GM12872 (cell line): ENCODE data around the gene NAXD.

Experiments
- CTCF ChIP-seq: IDR thresholded peaks from 3 replicates; pipeline ENCODE4 v1.5.1; 2011; ENCODE audit warnings: low read depth, mild to moderate bottlenecking, low read length, moderate library complexity; ENCODE audit not compliant: insufficient read depth

Gene NAXD

DNA sequence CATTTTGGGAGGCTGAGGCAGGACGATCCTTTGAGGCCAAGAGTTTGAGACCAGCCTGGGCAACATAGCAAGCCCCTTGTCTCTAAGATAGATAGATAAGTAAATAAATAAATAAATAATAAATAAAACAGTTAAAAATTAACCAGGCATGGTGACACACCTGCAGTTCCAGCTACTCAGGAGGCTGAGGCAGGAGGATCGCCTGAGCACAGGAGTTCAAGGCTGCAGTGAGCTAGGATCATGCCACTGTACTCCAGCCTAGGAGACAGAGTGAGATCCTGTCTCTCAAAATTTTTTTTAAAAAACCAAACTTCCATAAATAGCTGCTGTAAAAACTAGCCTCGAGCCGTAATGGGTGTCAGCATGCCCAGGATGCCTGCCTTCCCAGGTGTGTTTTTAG is 14.4 kb upstream of the NAXD start:
- no peak for TF ChIP-seq CTCF

GRCh38 chr13:110605132-110605531 is 10.2 kb upstream of the NAXD start:
- no peak for TF ChIP-seq CTCF

GRCh38 chr13:110607675-110608224 is 7.6 kb upstream of the NAXD start:
- TF ChIP-seq CTCF, result no peak

GRCh38 chr13:110610955-110611595 is 4.3 kb upstream of the NAXD start:
- TF ChIP-seq CTCF, result no peak

DNA sequence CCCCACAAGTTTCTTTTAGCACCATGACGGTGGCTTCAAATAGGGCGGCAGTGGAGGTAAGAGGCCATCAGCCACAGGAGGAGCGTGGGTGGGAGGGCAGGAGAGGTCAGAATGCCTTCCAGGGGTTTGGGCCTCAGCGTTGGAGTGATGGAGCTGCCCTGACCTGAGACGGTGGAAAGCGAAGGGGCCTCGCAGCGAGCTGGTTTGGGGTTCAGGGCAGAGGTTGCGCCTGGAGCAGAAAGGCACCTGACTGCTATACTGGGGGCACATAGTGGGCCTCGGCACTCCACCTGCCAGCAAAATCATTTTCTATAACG is 382 bp upstream of the NAXD start:
- TF ChIP-seq CTCF, result no peak

DNA sequence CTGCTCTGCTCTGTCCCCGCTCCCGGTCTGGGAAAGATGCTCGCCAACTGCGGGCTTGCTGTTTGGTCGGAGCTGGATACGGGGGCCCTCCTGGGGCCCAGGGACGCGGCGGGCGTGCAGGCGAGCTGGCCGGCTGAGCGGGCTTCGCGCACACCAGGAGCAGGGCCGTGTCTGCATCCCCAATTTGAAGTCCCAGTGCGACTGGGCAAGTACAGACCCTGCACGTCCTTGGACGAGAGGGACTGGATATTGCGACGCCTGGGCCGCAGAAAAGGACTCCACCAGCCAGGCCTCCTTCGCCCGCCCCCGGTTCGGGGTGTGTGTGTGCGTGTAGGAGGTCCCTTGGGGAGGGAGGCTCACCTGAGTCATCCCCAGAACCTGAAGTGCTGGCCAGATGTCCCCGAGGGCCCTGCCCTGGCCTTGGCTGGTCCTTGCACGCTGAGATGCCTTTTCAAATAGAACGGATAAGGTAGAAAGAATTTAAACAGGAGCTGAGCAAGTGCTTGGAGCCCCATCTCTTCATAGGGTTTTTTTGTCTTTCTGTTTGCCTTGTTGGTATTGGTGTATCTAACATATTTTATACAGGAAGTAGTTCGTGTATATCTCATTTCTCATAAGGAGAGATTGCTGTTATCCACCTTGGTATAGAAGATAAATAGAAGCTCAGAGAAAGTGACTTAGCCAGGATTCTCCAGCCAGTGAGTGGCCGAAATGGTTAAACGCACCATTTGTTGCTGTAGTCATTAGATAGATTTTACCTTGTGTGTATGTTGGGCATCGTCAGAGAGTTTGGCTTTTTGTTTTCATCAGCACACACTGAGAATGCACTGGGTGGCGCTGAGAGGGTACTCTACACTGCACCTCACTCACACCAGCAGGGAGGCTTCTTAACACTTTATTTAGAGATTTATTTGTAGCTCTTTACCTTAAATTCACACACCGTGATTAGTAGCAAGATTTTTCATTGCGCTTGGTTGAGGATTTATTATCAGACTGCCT is 1.1 kb downstream of the NAXD start:
- TF ChIP-seq CTCF, result peak; percentile 47

GRCh38 chr13:110617321-110618072 is 2.2 kb downstream of the NAXD start:
- no peak for TF ChIP-seq CTCF
